Esophagus muscularis mucosa (tissue), 4 donors: ENCODE measurements around the gene CAPN11.

Experiments used
- CTCF ChIP-seq, 3 experiments: fragments of 200-600 bp in 2 of 3; fragments of 450-650 bp in 1 of 3; sonication (generic) in 2 of 3; IDR thresholded peaks; one replicate each; pipeline ENCODE4 v1.5.1; 2017 to 2019; ENCODE audit warnings: antibody characterized with exemption in 3 of 3, mild to moderate bottlenecking in 2 of 3, moderate library complexity in 1 of 3
- EP300 ChIP-seq: sonication (generic); formaldehyde crosslinking; IDR thresholded peaks from one replicate; pipeline ENCODE4 v1.6.1; 2017; ENCODE audit warnings: antibody characterized with exemption
- POLR2A ChIP-seq: fragments of 450-650 bp; IDR thresholded peaks from one replicate; pipeline ENCODE4 v1.6.1; 2017; ENCODE audit warnings: antibody characterized with exemption, moderate library complexity, mild to moderate bottlenecking, low read depth
- POLR2AphosphoS5 ChIP-seq, 2 donors: sonication (generic); formaldehyde crosslinking; IDR thresholded peaks; one replicate each; pipeline ENCODE4 v1.6.1; 2017; ENCODE audit warnings: antibody characterized with exemption in 2 of 2

- TF ChIP-seq CTCF (IDR thresholded peaks at IDR 0.05) (no peak), POLR2A (no peak), POLR2AphosphoS5 (IDR thresholded peaks at IDR 0.05) (no peak), EP300 (no peak)
These were observed at the start of gene CAPN11 for GRCh38 chr6:44158770-44159228.
